HG02571 (cell line): Measurements from ENCODE around the gene SCUBE1.

Source experiments
- ATAC-seq: cut with Tn5 transposase; IDR thresholded peaks from one replicate; pipeline ENCODE4 v1.9.1; 2021; ENCODE audit warnings: mild to moderate bottlenecking, moderate library complexity; ENCODE audit not compliant: unreplicated experiment

The SCUBE1 gene

GRCh38 chr22:43343262-43343669 is at the start of gene SCUBE1:
Gene SCUBE1, minus strand, starts transcription at chr22:43343372. Its CDS starts 111 bp downstream, at chr22:43343261.
- no peak for ATAC-seq

GRCh38 chr22:43392385-43392989 is 49.3 kb upstream of the SCUBE1 start:
- ATAC-seq: no peak

GRCh38 chr22:43391306-43391705 is 48.1 kb upstream of the SCUBE1 start:
- no peak for ATAC-seq

GRCh38 chr22:43390872-43391271 is 47.7 kb upstream of the SCUBE1 start:
- no peak for ATAC-seq

GRCh38 chr22:43390166-43390565 is 47.0 kb upstream of the SCUBE1 start:
- ATAC-seq: no peak

- ATAC-seq: no peak
These were observed 46.2 kb upstream of the SCUBE1 start for GRCh38 chr22:43389227-43389836.

- no peak for ATAC-seq
These were observed 45.3 kb upstream of the SCUBE1 start for GRCh38 chr22:43388420-43388851.

- ATAC-seq: no peak
These were observed 44.6 kb upstream of the SCUBE1 start for GRCh38 chr22:43387815-43388214.

- ATAC-seq: no peak
These were observed 42.8 kb upstream of the SCUBE1 start for GRCh38 chr22:43385770-43386641.

GRCh38 chr22:43384863-43385262 is 41.7 kb upstream of the SCUBE1 start:
- no peak for ATAC-seq

GRCh38 chr22:43381693-43382092 is 38.5 kb upstream of the SCUBE1 start:
- no peak for ATAC-seq

- no peak for ATAC-seq
These were observed 34.9 kb upstream of the SCUBE1 start for GRCh38 chr22:43377896-43378704.

GRCh38 chr22:43377548-43377895 is 34.4 kb upstream of the SCUBE1 start:
- ATAC-seq: no peak

GRCh38 chr22:43376765-43377547 is 33.8 kb upstream of the SCUBE1 start:
- no peak for ATAC-seq

- ATAC-seq: no peak
These were observed 32.8 kb upstream of the SCUBE1 start for GRCh38 chr22:43375951-43376455.

GRCh38 chr22:43370036-43370435 is 26.9 kb upstream of the SCUBE1 start:
- ATAC-seq: no peak

GRCh38 chr22:43365715-43366440 is 22.7 kb upstream of the SCUBE1 start:
- no peak for ATAC-seq

- no peak for ATAC-seq
These were observed 20.9 kb upstream of the SCUBE1 start for GRCh38 chr22:43364169-43364435.

GRCh38 chr22:43363315-43364168 is 20.4 kb upstream of the SCUBE1 start:
- no peak for ATAC-seq
